NCI-H460 (cell line): Measurements from ENCODE around the gene REX1BD. TPM values are rescaled to one million over a fixed set of nuclear protein-coding genes. Genes with fewer than 3 reads are reported as not detected.
"Not testable (repeated sequence)": the region's sequence is repeated elsewhere in the genome, so short reads cannot be mapped to it uniquely, and the experiment has no call there.

ENCODE experiments used
- DNase-seq: peaks from one replicate; pipeline ENCODE4 v3.0.0-alpha.2; 2016; ENCODE audit warnings: low read depth; ENCODE audit errors: extremely low read depth
- total RNA-seq: library from RNA; depleted of rRNA; stranded (reverse); fragments of >200 nt; shearing (Covaris generic); gene quantifications from 2 replicates; pipeline ENCODE4 v1.2.3, GENCODE V29; 2014

REX1BD gene
- total RNA-seq, 1 experiment from 2014 or later, result 27.9 TPM

DNA sequence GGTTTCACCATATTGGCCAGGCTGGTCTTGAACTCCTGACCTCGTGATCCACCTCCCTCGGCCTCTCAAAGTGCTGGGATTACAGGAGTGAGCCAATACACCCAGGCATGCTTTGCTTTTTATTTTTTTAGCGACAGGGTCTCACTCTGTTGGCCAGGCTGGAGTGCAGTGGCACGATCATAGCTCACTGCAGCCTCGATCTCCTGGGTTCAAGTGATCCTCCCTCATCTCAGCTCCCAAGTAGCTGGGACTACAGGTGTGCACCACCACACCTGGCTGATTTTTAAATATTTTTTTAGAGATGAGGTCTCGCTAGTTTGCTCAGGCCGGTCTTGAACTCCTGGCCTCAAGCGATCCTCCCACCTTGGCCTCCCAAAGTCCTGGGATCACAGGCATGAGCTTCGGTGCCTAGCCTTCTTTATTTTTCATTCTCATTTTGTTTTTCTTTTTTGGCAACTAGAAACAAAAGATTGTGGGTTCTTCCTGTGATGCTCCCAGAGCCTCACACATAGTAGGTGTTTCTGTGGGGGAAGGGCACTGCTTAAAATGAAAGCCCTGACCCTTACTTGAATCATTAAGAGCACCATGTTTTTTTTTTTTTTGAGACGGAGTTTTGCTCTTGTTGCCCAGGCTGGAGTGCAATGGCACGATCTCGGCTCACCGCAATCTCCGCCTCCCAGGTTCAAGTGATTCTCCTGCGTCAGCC is 12.2 kb downstream of the REX1BD start:
- DNase-seq, result not testable (repeated sequence)

GRCh38 chr19:18601875-18602274 is 13.3 kb downstream of the REX1BD start:
- no peak for DNase-seq

DNA sequence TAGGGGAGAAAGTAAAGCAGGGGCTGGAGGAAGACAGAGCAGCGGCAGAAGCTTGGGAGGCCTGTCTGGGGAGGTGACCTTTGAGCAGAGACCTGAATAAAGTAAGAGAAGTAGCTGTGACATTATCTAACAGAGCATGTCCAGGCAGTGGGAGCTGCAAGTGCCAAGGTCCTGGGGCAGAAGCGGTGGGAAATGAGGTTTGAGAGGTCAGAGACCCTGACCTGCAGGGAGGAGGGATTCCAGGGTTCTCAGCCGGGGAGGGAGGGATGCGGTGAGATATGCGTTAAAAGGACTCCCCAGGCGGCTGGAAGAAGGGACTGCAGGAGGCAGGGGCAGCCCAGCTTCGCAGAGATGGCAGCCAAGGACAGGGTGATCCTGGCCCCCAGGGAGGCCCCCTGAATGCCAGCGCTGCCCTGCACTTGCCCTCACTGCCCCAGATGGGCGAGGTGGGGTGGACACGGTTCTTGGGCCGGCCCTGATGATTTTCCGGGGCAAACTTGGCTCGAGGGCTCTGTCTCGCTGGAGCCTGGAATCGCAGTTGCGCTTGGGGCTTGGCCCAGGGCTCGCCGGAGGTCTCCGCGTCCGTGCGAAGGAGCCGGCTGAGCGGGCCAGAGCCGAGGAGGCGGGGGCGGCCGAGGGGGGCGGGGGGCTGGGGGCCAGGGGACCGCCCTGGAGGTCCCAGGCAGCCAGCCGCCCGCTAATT is 14.8 kb downstream of the REX1BD start:
- DNase-seq, result no peak

GRCh38 chr19:18603958-18604819 is 15.6 kb downstream of the REX1BD start:
- no peak for DNase-seq

GRCh38 chr19:18604820-18605159 is 16.2 kb downstream of the REX1BD start:
- DNase-seq, result no peak

- DNase-seq, result no peak
Measured at GRCh38 chr19:18605196-18605545, 16.6 kb downstream of the REX1BD start.

GRCh38 chr19:18605546-18606280 is 17.1 kb downstream of the REX1BD start:
- DNase-seq, result no peak

GRCh38 chr19:18606281-18607225 is 18.0 kb downstream of the REX1BD start, which contains the start of gene CRLF1:
Gene CRLF1 (minus strand): TSS chr19:18606799. CDS start chr19:18606656, 143 bp downstream.
- no peak for DNase-seq

GRCh38 chr19:18607226-18608101 is 18.9 kb downstream of the REX1BD start:
- no peak for DNase-seq

GRCh38 chr19:18608102-18608804 is 19.7 kb downstream of the REX1BD start:
- DNase-seq, result no peak

DNA sequence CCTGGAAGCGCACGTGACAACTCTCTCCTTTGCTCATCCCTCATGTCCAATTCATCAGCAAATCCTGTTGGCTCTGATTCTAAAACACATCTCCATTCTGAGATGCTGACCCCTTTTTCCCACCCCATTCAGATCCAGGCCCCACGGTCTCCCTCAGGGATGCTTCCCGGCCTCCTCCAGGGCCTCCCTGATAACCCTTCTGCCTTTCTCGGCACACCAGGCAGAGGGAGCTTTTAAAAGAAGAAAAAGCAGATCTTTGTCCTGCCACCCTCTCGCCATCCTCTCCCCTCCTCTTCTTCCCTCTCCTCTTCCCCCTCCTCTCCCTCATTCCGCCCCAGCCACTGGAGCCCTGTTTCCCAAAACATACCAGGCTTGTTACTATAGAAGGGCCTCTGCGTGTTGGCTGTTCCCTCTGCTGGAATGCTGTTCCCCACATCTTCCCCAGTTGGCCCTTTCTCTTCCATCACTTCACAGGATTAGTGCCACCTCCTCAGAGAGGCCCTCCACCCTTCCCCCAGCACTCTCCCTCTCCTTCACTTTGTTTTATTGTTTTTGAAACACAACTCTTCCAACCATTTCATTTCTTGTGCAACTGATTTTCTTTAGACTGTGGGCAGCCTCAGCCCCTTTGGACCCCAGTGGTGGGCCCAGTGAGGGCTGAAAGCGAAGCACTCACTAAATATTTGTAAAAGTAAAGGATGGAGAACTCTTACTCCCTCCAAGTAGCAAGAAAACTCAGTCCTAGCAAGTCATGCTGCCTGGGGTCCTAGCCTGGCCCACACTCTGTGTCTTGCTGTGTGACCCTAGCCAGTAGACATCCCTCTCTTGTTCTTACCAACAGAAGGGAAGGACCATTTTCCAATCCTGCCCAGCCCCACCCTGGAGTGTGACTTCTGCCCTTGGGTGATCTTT is 20.5 kb downstream of the REX1BD start:
- no peak for DNase-seq

DNA sequence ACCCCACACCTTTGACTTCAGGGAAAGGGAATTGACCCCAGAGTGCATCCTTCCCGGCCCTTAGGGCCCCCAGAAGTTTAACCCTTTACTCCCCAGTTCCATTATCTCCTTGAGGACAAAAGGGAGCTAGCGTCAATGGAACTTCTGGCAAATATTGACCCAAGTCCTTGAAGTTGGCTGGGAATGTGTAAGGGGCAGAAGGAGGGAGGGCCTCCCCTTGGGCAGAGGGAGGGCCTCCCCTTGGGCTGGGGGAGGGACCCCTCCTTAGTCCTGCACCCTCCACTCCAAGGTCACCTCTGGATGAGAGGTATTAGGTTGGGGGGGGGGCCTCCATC is 21.1 kb downstream of the REX1BD start:
- no peak for DNase-seq

DNA sequence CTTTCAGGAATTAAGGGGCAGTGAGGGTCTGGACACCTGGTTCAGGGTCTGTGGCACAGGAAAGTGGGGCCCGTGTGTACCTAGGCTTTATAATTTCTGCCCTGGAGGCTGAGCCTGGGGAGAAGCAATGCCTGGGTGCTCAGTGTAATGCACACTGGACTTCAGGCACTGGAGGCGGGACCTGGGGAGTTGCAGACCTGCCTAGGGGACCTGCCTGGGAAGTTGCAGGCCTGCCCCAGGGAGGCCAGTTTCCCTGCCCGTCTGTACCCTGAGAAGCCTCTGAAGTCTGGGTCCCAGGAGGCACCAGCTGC is 21.6 kb downstream of the REX1BD start:
- DNase-seq, result no peak

DNA sequence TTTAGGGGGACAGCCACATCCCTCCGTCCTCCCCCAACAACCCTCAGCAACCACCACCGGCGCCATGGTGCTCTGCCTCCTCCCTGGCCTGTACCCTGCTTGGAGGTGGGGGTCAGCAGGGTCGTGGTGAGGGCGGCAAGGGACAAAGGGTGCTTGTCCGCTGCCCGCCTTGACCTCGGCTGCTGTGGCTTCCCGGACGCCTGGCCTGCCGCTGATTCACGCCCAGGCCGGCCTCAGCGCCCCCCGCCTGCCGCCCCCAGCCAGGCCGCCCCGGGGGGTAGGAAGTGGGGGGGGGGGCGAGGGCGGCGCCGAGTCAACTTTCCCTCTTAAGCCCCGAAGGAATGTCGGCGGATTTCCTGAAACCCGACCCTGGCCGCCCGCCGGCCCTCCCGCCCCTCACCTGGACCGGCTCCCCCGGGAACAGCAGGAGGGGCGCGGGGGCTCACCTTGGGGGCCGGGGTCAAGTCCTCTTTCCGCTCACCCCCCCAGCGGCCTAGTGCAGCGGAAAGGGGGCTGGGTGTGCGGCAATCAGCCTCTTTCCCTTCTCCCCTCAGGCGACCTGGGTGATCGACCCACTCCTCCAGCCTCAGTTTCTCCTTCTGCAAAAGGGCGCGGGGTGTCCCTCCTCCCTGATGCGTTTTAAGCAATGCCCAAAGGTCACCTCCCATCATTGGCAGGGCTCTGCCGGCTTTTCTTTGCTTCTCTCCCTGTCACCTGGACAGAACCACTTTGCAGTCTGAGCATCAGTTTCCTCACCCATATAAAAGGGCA is 22.1 kb downstream of the REX1BD start:
- DNase-seq, result no peak

DNA sequence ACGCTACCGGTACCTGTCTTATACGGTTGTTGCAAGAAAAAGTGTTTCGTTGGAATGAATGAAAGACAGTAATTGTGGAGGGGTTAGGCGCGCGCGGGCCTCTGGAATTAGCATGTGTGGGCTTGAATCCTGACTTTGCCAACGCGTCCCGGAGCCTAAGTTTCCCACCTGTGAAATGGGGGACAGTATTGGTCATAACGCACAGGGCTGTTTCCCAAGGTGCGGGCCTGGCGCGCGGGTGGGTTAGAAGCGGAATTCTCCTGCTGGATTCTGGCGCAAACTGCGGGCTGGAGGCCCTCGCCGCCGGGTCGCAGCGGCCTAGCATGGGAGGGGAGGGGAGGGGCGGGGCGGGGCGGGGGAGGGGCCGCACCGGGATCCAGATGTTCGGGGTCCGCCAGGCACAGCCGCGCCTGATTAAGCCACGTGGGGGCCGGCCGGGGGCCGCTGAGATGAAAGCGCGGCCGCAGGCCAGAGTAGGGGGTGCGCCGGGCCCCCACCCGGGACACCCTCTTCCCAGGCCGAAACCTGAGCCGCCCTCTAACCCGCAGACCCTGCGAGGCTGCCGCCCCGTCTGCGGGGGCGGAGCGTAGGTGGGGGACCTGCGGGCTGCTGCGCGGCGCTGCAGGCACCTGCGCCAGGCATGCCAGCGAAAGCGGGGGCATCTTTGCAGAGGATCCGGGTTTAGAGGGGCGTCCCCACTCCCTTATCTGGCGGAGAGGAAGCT is 22.9 kb downstream of the REX1BD start:
- DNase-seq, result no peak
